ENCODE results near the gene DISC1. TPM values are rescaled to one million over a fixed set of nuclear protein-coding genes. Genes with fewer than 3 reads are reported as not detected.
A peak's percentile ranks its signal among the peaks of the same experiment; 100 is the strongest.
"Not testable (repeated sequence)": the region's sequence is repeated elsewhere in the genome, so short reads cannot be mapped to it uniquely, and the experiment has no call there.

The DISC1 gene
- total RNA-seq, 2 donors from 2014 or later, result 3.9 to 8.2 TPM

- Mint-ChIP-seq H3K9me3 (no peaks in the 10 kb centered on the region), H3K27me3 (no peaks in the 10 kb centered on the region), H3K36me3 (ENCODE audit: low read depth) (no peaks in the 10 kb centered on the region), H3K4me1 (no peaks in the 10 kb centered on the region), H3K4me3 (no peak overlapping the region), H3K27ac (no peak overlapping the region)
- ATAC-seq (replicated peaks), result no peak
Observed at GRCh38 chr1:231883382-231883781, 256.8 kb downstream of the DISC1 start.

- H3K27me3 Mint-ChIP-seq, result no peaks in the 10 kb centered on the region
- no peaks in the 10 kb centered on the region for H3K4me1 Mint-ChIP-seq
- no peak overlapping the region for H3K27ac Mint-ChIP-seq
- no peak for ATAC-seq (replicated peaks)
- no peak overlapping the region for H3K4me3 Mint-ChIP-seq
- H3K36me3 Mint-ChIP-seq (ENCODE audit: low read depth), result no peaks in the 10 kb centered on the region
- no peaks in the 10 kb centered on the region for H3K9me3 Mint-ChIP-seq
Observed at GRCh38 chr1:231885209-231885854, 258.7 kb downstream of the DISC1 start.

DNA sequence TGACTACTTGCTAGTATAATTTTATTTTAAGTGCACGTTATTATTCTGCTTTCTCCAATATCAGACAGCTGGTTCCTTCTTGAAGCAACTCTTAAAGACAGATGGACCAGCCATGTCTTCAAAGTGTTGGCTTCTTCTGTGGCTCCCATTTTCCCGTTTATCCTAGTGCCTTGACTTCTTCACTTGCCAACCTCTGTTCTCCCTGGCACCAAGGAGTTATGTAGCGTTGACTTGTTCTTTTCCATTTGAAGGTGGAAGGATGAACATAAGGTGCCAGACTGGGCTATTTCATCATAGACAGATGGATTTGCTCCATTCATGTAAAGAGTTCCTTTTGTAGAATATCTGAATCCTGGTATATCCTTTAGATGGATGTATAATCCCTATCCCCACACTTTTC is 260.6 kb downstream of the DISC1 start:
- peaks cover under 1% of the 10 kb centered on the region for H3K9me3 Mint-ChIP-seq
- no peak overlapping the region for H3K27ac Mint-ChIP-seq
- no peaks in the 10 kb centered on the region for H3K4me1 Mint-ChIP-seq
- no peaks in the 10 kb centered on the region for H3K27me3 Mint-ChIP-seq
- H3K36me3 Mint-ChIP-seq (ENCODE audit: low read depth), result no peaks in the 10 kb centered on the region
- no peak overlapping the region for H3K4me3 Mint-ChIP-seq
- ATAC-seq (replicated peaks), result no peak

- H3K9me3 Mint-ChIP-seq, result peaks cover 3% of the 10 kb centered on the region
- H3K27ac Mint-ChIP-seq, result no peak overlapping the region
- no peaks in the 10 kb centered on the region for H3K27me3 Mint-ChIP-seq
- H3K4me3 Mint-ChIP-seq, result no peak overlapping the region
- H3K36me3 Mint-ChIP-seq (ENCODE audit: low read depth), result no peaks in the 10 kb centered on the region
- H3K4me1 Mint-ChIP-seq, result no peaks in the 10 kb centered on the region
- no peak for ATAC-seq (replicated peaks)
Observed at GRCh38 chr1:231887866-231888265, 261.3 kb downstream of the DISC1 start.

- H3K4me3 Mint-ChIP-seq, result no peak overlapping the region
- peaks cover 4% of the 10 kb centered on the region for H3K4me1 Mint-ChIP-seq
- peaks cover 3% of the 10 kb centered on the region for H3K9me3 Mint-ChIP-seq
- H3K27ac Mint-ChIP-seq, result no peak overlapping the region
- no peaks in the 10 kb centered on the region for H3K27me3 Mint-ChIP-seq
- no peaks in the 10 kb centered on the region for H3K36me3 Mint-ChIP-seq (ENCODE audit: low read depth)
- no peak for ATAC-seq (replicated peaks)
Observed at GRCh38 chr1:231890791-231891190, 264.2 kb downstream of the DISC1 start.

DNA sequence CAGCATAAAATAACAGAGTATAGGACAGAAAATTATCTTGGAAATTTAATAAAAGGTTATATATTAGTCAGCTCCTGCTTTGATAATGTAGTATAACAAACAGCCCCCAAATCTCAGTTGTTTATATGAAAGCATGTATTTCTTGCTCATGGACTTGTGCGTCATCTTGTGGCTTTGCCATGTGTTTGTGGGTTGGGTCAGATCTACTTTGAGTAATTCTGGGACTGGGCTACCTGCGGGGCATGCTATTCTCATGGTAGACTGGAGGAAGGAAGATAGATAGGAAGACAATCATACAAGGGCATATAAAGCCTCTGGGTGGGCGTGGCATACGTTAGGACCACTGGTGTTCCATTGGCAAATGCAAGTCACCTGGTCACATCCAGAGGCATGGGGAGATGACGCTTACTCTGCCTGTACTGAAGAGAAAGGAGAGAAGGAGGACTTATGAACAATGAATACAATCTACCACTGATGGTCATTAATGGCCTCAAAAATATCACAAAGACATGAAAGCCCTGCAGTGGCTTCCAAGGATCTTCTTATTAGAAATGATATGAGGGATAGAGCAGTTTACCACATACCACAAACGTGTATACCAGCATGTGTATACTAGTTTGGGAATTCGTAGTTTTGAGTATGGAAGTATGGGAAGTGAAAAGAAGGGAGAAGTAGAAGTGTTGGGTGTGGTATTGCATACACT is 267.0 kb downstream of the DISC1 start:
- Mint-ChIP-seq H3K36me3 (ENCODE audit: low read depth) (no peaks in the 10 kb centered on the region), H3K27me3 (no peaks in the 10 kb centered on the region), H3K27ac (peak overlapping the region; percentile 4), H3K4me3 (no peak overlapping the region), H3K4me1 (peaks cover 4% of the 10 kb centered on the region), H3K9me3 (peaks cover 3% of the 10 kb centered on the region)
- ATAC-seq (replicated peaks), result peak; percentile 77

- H3K9me3 Mint-ChIP-seq, result peaks cover 3% of the 10 kb centered on the region
- H3K4me3 Mint-ChIP-seq, result no peak overlapping the region
- H3K36me3 Mint-ChIP-seq (ENCODE audit: low read depth), result no peaks in the 10 kb centered on the region
- no peak for ATAC-seq (replicated peaks)
- H3K27ac Mint-ChIP-seq, result no peak overlapping the region
- peaks cover 4% of the 10 kb centered on the region for H3K4me1 Mint-ChIP-seq
- no peaks in the 10 kb centered on the region for H3K27me3 Mint-ChIP-seq
Observed at GRCh38 chr1:231896806-231897205, 270.2 kb downstream of the DISC1 start.

- ATAC-seq (replicated peaks), result no peak
- H3K36me3 Mint-ChIP-seq (ENCODE audit: low read depth), result no peaks in the 10 kb centered on the region
- no peaks in the 10 kb centered on the region for H3K4me1 Mint-ChIP-seq
- H3K27me3 Mint-ChIP-seq, result no peaks in the 10 kb centered on the region
- no peak overlapping the region for H3K27ac Mint-ChIP-seq
- no peak overlapping the region for H3K4me3 Mint-ChIP-seq
- H3K9me3 Mint-ChIP-seq, result no peaks in the 10 kb centered on the region
Observed at GRCh38 chr1:231899046-231899445, 272.5 kb downstream of the DISC1 start.

DNA sequence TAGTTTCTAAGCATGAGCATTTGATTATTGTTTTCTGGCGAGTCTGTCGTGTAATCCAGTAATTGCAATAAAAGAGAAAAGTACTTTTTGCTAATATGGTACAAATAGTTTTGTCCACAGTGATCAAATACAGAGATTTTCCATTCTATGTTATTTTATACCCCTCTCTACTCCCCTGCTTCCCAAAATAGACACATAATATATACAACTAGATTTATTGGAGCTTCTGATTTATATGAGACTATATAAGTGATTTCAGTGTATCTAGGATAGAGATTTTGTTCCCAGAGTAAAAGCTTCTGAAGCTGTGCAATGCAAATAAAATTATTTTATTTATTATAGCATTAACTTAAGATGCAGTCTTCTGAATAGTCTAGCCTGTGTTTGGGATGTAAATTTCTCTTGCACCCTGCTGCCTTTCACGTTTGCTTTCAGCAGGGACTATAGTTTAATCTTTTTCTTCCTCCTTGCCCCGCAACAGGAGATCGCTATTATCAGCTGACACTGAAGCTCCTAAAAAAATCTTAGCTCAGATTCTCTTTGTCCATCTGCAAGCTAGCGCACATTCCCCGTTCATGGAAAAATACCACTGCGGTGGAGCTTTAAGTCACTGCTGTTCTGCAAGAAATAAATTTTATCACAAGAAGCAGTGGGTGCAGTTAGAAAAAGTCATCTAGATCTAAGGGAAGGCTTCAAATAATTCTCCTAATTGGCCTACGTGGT is 273.3 kb downstream of the DISC1 start:
- ATAC-seq (replicated peaks), result no peak
- Mint-ChIP-seq H3K27ac (no peak overlapping the region), H3K4me3 (no peak overlapping the region), H3K36me3 (ENCODE audit: low read depth) (no peaks in the 10 kb centered on the region), H3K27me3 (no peaks in the 10 kb centered on the region), H3K9me3 (peaks cover 7% of the 10 kb centered on the region), H3K4me1 (no peaks in the 10 kb centered on the region)

DNA sequence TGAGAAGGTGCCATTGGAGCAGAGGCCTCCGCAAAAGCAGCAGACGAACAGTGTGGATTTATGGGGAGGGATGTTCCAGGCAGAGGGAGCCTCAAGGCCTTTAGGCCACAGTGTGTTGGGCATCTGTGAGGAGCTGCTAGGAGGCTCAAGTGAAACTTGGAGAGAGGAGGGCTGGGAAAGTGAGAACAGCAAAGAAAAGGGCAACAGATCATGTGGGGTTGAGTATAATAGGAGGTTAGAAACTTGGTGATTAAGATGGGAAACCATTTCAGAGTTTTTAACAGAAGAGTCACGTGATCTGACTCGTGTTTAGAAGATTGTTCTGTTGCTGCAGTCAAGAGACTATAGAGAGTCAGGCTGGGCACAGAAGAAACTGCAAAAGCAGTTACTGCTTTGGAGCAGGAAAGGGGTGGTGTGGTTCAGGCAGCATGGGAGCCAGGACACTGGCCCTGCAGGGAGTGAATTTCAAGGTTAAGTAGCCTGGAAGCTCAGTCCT is 277.0 kb downstream of the DISC1 start:
- peaks cover 8% of the 10 kb centered on the region for H3K9me3 Mint-ChIP-seq
- no peak overlapping the region for H3K4me3 Mint-ChIP-seq
- no peaks in the 10 kb centered on the region for H3K4me1 Mint-ChIP-seq
- ATAC-seq (replicated peaks), result peak; percentile 19
- no peaks in the 10 kb centered on the region for H3K27me3 Mint-ChIP-seq
- no peak overlapping the region for H3K27ac Mint-ChIP-seq
- H3K36me3 Mint-ChIP-seq (ENCODE audit: low read depth), result no peaks in the 10 kb centered on the region

DNA sequence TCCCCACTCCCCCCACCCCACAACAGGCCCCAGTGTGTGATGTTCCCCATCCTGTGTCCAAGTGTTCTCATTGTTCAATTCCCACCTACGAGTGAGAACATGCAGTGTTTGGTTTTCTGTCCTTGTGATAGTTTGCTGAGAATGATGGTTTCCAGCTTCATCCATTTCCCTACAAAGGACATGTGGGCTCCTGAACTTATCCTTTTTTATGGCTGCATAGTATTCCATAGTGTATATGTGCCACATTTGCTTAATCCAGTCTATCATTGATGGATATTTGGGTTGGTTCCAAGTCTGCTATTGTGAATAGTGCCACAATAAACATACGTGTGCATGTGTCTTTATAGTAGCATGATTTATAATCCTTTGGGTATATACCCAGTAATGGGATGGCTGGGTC is 280.7 kb downstream of the DISC1 start:
- not testable (repeated sequence) for H3K4me1 Mint-ChIP-seq; H3K36me3 Mint-ChIP-seq (ENCODE audit: low read depth); ATAC-seq (replicated peaks); H3K27me3 Mint-ChIP-seq; H3K4me3 Mint-ChIP-seq; H3K9me3 Mint-ChIP-seq; H3K27ac Mint-ChIP-seq

DNA sequence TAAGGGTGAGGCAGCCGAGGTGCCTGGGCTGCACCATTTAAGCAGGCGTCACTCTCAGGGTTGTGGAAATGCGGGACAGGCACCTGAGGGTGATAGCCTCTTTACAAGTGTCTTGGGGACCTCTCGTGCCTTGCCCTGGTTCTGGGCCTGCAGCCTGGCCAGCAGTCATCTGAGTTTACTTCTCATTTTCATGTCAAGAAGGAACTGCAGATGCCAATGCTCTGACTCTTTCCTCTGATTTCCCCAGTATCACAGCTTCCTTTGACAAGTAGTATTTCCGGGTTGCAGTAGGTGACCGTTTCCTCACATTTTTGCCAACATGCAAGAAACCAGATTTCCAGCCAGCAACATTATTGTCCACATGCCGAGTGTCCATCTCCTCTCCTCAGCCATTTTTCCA is 286.9 kb downstream of the DISC1 start:
- H3K4me1 Mint-ChIP-seq, result peaks cover 45% of the 10 kb centered on the region
- no peak overlapping the region for H3K4me3 Mint-ChIP-seq
- no peaks in the 10 kb centered on the region for H3K36me3 Mint-ChIP-seq (ENCODE audit: low read depth)

GRCh38 chr1:231918239-231919015 is 291.8 kb downstream of the DISC1 start:
- ATAC-seq (replicated peaks), result peak; percentile 66
- Mint-ChIP-seq H3K9me3 (no peaks in the 10 kb centered on the region), H3K27ac (peak overlapping the region; percentile 42), H3K4me3 (peak overlapping the region; percentile 35), H3K4me1 (peaks cover 56% of the 10 kb centered on the region), H3K27me3 (no peaks in the 10 kb centered on the region), H3K36me3 (ENCODE audit: low read depth) (no peaks in the 10 kb centered on the region)

More for the DNA sequence above, 286.9 kb downstream of the DISC1 start:
- Mint-ChIP-seq H3K9me3 (no peaks in the 10 kb centered on the region), H3K27ac (no peak overlapping the region), H3K27me3 (no peaks in the 10 kb centered on the region)
- no peak for ATAC-seq (replicated peaks)

GRCh38 chr1:231919239-231919885 is 292.8 kb downstream of the DISC1 start:
- Mint-ChIP-seq H3K4me3 (peak overlapping the region; percentile 35), H3K27ac (peak overlapping the region; percentile 34), H3K36me3 (ENCODE audit: low read depth) (no peaks in the 10 kb centered on the region), H3K27me3 (no peaks in the 10 kb centered on the region), H3K9me3 (no peaks in the 10 kb centered on the region), H3K4me1 (peaks cover 50% of the 10 kb centered on the region)
- no peak for ATAC-seq (replicated peaks)
